Activated naive CD4-positive, alpha-beta T cell treated with anti-CD3 and anti-CD28 coated beads, Interleukin-2, amount 50 U/mL, for 16 hours (primary cell): ENCODE data around the gene LAMTOR2.
A peak's percentile ranks its signal among the peaks of the same experiment; 100 is the strongest.
"Not testable (repeated sequence)": the region's sequence is repeated elsewhere in the genome, so short reads cannot be mapped to it uniquely, and the experiment has no call there.

Experiments
- DNase-seq: peaks from one replicate; pipeline ENCODE4 v3.0.0-alpha.2; 2020

LAMTOR2 gene

DNA sequence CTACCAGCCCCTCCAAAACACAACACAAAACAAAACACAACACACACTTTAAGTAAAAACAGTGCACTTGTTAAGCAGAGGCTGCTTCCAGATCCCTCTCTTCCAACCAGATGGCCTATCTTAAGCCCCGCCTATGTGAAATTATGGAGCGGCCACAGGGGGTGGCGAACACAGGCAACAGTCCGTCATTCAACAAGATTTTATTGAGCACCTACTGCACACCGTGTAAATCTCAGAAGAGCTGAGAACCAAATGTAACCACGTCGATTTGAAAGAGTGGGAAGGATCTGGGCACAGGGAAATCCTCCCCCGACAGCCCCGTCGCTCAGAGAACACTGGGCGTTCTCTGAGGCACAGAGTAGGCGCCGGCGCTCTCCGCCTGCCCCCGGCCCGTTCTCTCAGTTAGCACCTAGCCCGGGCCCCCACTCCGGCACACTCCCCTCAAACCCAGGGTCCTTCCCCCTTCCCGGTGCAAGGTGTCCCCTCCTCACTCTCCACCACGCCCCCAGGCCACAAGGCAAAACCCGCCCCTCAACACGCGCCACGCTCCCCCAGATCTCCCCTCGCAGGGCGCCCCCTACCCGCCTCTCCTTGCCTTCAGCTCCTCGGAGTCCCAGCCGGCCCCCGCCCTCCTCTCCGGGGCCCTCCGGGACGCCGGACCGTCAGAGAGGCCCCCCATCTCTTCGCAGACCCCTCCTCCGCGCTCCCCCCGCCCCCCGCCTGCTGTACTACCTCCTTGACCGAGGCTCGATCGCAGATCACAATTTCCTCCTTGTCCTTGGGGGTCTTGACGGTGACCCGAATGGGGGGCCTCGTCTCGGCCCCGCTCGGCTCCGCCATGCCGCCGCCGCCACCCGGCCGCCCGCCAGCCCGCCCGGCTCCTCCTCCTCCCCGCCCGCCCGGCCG is 1.5 kb upstream of the LAMTOR2 start:
- DNase-seq, result peak; percentile 77

DNA sequence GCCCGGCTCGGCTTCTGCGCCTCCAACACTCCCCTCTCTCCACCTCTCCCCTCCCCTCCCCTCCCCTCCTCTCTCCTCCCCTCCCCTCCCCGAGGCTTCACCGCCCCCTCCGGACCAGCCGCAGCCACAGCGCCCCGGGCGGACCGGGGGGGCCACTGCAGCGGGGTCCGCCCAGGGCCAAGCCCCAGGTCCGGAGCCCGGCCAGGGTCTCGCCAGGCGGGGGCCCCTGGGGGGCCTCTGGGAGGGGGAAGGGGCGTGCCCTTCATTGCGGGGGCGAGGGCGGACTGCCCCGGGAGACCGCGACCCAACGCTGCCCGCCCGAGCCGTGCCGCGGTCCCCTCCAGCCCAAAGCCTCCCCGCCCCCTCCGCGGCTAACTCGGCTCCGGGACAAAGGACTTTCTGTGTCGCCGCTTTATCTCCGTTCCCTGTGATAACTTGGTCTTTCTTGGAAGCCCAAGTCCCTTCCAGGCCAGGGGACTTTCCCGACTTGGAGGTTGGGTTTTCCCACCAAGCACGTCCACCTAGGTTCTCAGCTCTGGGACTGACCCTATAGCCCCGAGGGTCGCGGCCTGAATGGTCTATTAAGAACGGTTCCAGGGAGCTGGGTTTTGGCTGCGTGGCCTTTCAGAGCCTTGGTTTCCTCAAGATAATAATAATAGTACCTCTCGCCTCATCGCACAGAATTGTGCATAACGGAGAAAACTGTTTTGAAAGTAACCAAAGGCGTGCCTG is 648 bp upstream of the LAMTOR2 start, which contains the start of gene UBQLN4:
UBQLN4 (minus strand) TSS at position 31 of the 732 bp plus-strand sequence. CDS start 97 bp downstream, outside the sequence.
- DNase-seq, result peak; percentile 86

DNA sequence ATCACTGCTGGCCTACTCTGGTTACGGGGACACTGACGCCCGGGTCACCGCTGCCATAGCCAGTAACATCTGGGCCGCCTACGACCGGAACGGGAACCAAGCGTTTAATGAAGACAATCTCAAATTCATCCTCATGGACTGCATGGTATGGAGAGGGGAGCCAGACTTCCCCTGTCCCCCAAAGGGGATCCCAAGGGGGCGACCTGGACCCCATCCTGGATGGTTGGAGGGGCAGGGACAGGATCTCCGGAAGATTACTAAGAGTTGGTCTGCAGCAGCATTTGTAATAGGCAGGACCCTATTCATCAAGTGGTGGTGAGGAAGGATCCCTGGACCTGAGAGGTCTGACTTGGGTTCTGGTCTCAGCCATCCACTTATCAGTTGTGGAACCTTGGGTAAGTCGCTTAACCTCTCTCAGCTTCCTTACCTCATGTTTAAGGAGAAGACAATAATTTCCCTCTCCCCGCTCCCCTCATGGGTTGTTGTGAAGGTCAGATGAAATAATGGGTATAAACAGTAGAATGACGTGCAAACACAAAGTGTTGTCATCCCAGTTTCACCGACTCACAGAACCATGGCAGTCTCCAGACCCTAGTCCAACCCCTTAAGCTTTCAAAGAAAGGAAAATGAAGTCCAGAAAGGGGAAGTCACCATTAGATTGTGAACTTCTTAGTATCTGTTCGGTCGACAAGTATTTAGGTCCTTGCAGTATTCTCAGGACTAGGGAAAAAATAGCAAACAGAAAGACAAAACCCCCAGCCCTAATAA is 883 bp downstream of the LAMTOR2 start:
- peak; percentile 25 for DNase-seq

DNA sequence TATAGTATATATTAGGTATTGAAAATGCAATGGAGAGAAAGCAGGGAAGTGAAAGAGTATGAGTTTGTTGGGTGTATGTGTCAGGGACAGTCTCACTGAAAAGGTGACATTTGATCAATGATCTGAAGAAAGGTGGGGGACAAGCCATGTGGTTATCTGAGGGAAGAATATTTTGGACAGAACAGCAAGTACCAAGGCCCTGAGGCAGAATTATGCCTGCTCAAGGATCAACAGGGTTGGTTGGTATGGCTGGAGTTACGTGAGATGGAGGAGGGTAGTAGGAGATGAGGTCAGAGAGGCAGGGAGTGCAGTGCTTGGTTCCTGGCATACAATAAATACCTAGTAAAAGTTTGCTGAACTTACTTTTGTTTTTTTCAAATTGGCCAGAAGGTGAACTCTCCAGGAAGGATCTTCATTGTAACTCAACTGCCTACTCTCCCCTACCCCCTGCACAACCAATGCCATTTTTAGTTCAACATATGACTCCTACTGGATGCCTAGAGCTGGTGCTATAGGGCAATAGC is 1.8 kb downstream of the LAMTOR2 start:
- DNase-seq, result no peak

DNA sequence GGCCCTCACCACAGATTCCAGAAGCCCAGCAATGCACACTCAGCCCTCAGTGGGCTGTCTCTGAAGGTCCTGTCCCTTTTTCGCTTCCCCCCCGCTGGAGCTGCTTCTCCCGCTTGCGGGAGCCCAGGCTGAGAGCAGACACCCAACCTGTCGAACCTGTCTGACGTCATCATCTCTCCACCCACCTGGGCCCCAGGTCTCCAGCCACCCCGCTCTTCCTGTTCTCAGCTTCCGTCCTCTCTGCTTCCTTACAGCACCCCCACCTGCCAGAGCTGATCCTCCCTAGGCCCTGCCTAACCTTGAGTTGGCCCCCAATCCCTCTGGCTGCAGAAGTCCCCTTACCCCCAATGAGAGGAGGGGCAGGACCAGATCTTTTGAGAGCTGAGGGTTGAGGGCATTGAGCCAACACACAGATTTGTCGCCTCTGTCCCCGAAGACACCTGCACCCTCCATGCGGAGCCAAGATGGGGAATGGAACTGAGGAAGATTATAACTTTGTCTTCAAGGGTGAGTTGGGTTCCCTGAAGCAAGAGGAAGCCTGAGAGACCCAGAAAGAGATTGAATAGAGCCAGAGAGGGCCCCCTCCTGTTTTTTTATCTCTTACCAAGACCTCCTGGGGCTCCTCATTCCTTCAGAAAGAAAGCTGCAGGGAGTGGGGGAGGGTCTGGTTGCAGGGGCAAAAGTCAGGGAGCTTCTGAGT is 6.5 kb downstream of the LAMTOR2 start, which contains the start of gene RAB25:
RAB25 (plus strand) TSS at position 224 of the 700 bp plus-strand sequence; CDS start at position 465, 241 bp downstream.
- no peak for DNase-seq

DNA sequence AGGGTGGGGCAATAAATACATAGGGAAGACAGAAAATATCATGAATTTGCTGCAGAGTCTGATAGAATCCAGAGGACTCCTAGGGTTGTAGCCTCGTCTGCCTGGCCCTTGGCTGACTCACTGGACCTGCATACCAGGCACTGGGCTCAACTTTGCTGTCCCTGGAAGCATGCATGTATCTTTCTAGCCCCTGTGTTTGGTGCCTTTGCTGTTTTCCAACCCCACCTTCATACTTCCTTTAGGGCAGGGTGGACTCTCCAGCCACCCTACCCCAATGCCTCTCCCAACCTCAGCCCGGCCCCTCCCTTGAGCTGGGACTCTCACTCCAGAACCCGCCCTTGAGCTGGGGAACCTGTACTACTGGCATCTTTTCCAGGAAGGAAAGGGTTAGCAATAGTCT is 7.6 kb downstream of the LAMTOR2 start:
- DNase-seq, result no peak

DNA sequence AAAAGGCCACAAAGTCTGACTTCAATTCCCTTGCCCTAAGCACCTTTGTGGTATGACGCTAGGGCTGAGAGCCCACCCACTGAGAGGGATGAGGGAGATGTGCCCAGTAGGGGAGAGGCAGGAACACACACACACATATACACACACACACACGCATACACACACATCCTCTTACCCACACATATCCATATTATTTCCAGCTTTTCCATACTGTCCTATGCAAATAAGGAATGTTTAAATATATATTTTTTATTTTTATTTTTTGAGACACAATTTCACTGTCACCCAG is 9.4 kb downstream of the LAMTOR2 start:
- DNase-seq, result no peak

DNA sequence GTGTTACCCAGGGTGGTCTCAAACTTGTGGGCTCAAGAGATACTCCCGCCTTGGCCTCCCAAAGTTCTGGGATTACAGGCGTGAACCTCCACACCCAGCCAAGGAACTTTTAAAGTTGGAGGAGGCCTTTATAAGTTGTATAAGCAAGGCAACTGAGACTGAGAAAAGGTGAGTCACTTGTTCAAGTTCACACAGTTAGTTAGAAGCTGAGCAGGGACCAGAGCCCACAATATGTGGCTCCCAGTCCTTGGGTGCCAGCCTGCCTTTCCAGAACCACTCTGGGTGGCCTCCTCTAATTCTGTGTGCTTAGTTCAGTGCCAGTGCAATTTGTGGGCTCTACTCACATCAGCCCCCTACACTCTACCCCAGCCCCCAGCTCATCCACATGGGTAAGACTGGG is 10.0 kb downstream of the LAMTOR2 start:
- DNase-seq, result no peak

DNA sequence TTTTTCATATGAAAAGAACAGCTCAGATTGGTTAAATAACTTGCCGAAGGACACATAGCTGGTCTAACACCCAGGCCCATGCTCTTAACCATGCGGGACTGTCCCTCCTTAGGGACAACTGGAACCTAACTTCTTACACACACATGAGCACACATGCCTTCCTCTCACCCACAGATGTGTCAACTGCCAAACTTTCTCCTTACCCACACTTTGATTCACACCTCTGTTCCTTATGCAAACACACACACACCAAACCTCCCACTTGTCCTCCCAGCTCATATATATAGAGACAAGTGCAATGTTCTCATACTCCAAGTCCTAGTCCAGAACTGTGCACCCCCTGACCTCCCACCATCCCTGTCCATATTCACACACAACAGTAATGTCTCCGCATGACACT is 10.6 kb downstream of the LAMTOR2 start:
- DNase-seq, result no peak

DNA sequence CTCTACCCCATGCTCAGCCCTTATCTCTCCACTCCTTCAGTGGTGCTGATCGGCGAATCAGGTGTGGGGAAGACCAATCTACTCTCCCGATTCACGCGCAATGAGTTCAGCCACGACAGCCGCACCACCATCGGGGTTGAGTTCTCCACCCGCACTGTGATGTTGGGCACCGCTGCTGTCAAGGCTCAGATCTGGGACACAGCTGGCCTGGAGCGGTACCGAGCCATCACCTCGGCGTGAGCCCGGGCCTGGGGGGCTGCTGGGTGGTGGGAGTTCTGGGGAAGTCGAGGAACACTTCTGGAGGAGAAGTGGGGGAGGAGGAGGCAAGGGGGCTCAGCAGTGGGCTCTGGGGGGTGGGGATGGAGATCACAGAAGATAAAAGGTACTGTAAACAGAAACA is 11.3 kb downstream of the LAMTOR2 start:
- DNase-seq, result no peak

DNA sequence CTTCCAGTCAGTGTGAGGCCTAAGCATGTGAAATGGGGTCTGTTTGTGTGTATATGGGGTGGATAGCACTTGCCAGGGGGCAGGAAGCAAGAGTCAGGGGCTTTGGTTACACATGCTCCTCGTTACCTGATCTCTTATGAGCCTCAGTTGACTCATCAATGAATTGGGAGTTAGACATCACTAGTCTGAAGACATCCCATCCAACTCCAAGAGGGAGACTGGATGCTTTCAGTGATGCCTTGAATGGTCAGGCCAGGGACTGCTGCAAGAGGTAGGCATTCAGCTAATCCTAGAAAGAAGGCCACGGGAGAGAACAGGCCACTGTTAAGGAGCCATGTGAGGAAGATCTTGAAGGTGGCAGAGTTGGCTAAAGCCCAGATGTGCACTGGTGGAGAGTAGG is 12.7 kb downstream of the LAMTOR2 start:
- DNase-seq, result no peak

DNA sequence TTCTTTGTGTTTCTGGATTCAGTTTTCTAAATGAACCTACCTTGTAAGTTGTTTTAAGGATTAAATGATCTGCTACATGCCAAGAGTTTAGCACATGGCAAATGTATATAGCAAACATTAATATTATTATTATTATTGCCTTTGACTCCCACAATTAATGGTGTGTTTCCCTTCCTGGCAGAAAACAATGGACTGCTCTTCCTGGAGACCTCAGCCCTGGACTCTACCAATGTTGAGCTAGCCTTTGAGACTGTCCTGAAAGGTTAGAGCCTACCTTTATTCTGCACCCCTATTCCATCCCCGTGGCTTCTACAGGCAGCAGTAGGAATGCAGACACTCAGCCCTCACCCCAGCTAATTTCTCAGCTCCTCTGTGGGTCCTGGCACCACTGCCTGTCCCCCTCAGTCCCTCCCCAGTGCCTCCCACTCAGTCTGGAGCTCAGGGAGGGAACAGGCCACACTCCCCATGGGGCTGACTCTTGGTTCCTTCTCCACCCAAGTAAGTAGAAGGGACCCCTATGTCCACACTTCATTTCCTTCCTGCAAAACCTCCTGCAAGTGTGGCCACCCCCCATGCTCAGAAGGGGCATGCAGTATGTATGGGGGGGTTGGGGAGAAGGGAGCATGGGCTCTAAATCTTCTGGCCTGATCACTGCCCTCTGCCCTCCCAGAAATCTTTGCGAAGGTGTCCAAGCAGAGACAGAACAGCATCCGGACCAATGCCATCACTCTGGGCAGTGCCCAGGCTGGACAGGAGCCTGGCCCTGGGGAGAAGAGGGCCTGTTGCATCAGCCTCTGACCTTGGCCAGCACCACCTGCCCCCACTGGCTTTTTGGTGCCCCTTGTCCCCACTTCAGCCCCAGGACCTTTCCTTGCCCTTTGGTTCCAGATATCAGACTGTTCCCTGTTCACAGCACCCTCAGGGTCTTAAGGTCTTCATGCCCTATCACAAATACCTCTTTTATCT is 15.2 kb downstream of the LAMTOR2 start:
- DNase-seq, result no peak

DNA sequence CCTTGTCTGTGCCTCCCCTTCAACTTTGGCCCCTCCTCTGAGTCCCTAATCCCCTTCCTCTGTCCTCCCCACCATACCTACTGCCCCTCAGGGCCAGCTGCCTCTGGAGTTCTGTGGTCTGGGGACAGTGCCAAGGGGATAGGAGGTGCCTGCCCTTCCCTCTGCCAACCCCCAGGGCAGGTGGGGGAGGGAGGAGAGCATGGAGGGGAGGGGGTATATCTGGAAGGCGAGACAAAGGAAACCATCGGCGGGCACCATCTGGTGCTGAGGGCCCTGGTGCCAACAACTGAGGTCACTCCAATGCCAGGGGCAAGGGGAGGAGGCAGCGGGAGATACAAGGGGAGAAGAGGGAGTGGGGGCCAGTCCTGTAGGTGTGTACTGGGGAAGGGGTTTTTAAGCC is 16.0 kb downstream of the LAMTOR2 start:
- no peak for DNase-seq

DNA sequence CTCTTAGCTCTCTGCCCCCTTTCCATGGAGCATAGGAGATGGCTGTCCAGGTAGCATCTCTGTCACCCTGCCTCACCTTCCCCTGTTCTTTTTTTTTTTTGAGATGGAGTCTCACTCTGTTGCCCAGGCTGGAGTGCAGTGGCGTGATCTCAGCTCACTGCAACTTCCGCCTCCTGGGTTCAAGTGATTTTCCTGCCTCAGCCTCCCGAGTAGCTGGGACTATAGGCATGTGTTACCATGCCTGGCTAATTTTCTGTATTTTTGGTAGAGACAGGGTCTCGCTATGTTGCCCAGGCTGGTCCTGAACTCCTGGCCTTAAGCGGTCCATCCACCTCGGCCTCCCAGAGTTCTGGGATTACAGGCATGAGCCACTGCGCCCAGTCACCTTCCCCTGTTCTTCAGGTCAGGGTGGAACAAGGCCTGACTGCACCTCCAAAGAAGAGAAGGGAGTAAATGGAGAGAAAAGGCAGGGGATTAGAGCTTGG is 16.8 kb downstream of the LAMTOR2 start:
- not testable (repeated sequence) for DNase-seq

DNA sequence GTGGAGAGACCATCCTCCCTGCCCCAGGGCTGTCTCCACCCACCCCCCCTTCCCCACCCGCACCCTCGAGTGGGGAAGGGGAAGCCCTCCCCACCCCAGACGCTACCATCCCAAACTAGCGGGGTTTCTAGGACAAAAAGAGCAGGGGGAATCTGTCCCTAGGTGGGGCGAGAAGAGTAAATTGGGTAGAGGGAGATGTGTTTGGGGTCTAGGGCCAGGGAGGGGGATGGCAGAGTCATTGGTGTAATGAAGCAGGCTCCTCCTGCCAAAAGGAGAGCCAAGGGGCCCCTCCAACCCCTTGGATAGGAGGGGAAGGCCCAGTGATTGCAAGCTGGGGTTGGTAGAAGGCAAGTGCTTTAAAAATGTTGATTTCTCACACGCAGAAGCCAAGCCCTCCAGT is 17.7 kb downstream of the LAMTOR2 start:
- DNase-seq, result no peak

DNA sequence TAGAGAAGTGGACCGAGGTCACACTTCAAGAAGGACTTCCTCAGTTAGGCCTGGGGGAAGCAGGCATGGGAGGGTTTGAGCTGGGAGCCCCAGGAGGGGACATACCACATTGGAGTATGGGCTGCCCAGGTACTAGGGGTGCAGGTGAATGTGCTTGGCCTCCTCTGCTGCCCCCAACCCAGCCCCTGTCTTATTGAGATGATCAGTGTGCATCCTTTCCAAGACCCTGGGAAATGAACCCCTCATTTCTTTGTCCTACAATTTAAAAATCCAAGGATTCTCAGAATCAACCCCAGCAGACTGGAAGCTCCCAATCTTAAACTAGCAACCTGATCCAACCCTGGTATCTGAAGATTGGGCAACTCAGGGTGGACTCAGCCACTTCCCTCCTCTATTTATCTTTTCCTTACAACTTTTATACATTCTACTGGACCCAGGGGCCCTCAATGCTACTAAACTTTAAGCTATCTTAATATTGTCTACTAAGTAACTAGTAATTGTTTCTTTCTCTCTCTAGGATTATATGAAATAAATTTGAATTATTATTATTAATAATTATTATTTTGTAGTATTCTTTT is 18.6 kb downstream of the LAMTOR2 start:
- no peak for DNase-seq

DNA sequence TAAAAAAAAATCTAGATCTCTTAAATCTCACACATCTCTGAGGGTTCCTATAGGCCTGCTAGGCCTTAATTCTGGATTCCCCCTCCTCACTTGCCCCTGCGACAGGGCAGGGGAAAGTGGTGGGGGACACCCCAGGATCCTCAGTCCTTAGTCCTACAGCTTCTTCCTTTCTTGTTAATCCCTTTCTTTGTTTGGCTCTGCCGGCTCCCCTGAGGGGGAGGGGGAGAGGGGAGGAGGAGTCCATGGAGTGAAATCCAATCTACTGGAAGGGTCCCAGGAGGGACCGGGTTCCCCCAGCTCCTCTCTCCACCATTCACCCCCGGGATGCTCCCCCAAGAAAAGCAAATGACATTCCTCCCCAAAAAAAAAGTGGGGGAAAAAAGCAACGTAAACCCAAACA is 19.2 kb downstream of the LAMTOR2 start:
- no peak for DNase-seq

DNA sequence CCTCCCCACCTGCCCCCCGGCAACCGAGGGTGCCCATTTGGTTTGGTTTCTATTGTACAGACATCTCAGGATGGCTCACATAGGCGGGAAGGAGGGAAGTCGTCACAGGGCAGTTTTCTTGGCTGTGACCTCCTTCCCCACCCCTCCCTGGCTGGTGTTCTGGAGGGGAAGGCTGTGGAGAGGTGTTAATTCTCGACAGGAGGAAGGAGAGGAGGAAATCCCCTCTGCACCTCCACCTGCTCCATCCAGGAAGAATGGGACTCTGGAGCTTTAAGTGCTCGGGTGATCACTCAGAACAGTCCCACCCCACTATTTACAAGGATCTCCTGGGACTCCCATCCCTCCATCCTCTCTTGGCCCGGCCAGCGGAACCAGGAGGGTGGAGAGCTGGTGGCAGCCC is 20.1 kb downstream of the LAMTOR2 start:
- no peak for DNase-seq

DNA sequence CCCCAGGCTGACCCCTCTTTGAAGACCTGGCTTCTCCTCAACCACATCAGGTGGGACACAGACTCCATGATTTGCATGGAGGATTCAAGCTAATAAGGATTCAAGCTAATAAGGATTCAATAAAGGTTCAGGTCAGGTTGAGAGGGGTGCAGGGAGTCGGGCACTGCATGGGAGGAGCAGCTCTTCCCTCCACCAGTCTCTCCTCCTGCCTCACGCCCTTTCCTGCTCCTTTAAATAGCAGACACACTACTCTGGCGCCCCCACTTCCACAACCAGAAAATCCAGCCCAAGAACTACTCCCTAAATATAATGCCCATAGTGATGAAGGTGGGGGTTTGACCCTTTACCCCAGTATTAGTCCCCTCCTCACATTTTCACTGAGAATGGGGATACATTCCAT is 20.6 kb downstream of the LAMTOR2 start:
- no peak for DNase-seq

DNA sequence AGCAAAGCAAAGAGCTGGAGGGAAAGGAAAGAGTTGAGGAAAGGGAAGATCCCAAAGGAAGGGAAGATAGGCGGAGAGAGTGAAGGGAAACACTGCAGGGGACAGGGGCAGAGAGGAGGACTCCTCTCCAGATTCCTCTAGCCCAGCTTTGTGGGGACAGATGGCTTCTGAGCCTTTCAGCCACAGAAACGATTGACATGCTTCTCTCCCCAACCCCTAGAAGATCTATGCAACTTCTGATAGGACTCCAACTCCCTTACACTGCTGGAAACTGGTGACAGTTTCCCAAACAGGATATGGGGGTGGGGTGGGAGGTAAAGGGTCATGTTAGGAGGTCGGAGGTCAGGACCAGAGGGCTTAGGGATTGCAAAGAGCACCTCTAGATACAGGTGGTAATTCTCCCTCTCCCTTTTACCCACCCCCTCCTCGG is 21.2 kb downstream of the LAMTOR2 start:
- no peak for DNase-seq
